HG03457 (cell line): ENCODE results near the gene HINFP.

Experiments
- ATAC-seq: cut with Tn5 transposase; IDR thresholded peaks from one replicate; pipeline ENCODE4 v1.9.1; 2021; ENCODE audit warnings: moderate number of reproducible peaks; ENCODE audit not compliant: unreplicated experiment

Gene HINFP, protein sequence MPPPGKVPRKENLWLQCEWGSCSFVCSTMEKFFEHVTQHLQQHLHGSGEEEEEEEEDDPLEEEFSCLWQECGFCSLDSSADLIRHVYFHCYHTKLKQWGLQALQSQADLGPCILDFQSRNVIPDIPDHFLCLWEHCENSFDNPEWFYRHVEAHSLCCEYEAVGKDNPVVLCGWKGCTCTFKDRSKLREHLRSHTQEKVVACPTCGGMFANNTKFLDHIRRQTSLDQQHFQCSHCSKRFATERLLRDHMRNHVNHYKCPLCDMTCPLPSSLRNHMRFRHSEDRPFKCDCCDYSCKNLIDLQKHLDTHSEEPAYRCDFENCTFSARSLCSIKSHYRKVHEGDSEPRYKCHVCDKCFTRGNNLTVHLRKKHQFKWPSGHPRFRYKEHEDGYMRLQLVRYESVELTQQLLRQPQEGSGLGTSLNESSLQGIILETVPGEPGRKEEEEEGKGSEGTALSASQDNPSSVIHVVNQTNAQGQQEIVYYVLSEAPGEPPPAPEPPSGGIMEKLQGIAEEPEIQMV

DNA sequence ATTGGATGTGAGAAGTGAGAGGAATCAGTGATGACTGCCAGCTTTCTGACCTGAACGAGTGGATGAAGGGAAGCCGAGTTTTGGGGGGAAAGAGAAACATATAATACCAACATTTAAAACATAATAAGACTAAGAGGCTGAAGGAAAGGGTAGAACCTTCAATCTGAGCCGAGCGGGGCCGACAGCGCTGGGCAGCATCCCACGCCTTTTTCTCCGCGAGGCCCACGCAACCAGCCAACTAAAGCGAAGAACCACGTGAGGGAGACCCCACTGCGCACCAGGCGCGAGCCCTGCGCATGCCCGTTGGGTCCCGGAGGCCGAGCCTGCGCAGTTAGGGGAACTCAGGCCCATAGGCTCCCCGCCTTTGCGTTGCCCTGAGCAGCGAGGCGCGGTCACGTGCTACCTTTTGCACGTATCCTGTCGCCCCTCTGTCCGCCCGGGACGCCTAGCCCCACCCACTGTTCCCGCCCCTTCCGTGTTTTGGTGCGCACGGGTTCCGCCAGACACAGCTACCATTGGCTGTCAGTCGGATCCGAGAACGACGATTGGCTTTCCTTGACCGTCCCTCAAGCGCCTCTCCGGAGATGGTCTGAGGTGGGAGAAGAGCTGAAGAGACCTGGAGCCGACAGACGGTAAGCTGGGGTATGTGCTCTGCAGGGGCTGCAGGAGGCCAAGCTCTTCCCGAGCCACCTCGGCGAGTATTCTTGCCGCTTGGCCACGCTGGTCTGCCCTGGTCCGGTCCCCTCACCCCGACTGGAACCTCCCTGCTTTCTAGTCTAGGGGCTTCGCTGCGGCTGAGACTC lies at the start of gene HINFP:
Gene HINFP, plus strand, starts transcription at position 573 of the 803 bp plus-strand sequence. CDS start 5,365 bp downstream, outside the sequence.
- peak; percentile 93 for ATAC-seq

DNA sequence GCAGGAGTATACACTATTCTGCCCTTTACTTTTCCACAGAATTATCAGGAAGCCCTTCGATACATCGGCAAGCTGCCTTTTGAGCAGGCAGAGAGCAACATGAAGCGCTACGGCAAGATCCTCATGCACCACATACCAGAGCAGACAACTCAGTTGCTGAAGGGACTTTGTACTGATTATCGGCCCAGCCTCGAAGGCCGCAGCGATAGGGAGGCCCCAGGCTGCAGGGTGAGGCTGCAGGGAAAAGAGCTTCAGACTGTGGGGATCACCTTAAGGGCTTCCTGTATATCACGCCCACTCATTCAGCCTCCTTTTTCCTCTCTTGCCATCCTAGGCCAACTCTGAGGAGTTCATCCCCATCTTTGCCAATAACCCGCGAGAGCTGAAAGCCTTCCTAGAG lies 43.5 kb upstream of the HINFP start:
- no peak for ATAC-seq

DNA sequence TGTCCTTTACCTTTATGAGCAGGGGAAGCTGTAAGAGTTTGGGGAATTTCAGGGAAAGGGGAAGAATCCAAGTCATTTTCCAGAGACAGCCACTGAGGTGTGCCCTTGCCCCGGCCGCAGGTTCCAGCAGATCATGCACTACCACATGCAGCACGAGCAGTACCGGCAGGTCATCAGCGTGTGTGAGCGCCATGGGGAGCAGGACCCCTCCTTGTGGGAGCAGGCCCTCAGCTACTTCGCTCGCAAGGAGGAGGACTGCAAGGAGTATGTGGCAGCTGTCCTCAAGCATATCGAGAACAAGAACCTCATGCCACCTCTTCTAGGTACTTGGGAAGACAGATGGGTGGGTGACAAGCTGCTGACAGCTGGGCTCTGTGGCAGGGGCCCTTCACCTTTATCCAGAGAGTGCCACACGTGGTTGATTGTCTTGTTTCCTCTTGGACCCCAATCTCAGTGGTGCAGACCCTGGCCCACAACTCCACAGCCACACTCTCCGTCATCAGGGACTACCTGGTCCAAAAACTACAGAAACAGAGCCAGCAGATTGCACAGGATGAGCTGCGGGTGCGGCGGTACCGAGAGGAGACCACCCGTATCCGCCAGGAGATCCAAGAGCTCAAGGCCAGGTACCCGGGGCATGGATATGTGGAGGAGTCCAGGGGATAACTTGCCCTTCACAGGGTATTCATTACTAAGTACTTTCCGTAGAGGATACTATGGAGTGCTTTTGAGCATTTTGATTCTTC lies 42.5 kb upstream of the HINFP start:
- no peak for ATAC-seq

DNA sequence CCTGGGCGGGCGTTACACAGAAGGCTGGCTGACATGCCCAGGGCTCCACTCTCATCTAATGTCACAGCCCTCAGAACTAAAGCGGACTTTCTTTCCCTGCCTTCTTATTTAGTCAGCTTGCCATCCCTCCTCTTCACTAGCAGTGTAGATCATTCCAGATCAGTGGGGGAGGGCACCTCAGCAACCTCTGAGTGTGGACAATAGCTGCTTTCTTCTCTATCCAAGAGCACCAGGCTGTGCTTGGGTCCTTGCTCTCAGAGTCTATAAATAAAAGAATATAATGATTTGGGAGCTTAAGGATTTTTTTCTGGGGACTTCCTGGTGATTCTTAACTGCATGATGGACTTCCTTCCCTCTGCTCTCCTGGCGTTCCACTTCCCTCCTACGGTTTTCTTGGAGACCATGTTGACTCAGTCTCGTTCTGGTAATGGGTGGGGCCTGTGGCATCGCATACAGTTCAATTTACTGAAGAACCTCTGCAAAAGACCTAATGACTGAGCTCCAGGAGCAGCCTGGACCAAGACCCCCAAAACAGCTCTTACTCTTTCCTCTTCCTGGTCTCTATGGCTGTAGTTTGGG lies 39.6 kb upstream of the HINFP start:
- no peak for ATAC-seq

DNA sequence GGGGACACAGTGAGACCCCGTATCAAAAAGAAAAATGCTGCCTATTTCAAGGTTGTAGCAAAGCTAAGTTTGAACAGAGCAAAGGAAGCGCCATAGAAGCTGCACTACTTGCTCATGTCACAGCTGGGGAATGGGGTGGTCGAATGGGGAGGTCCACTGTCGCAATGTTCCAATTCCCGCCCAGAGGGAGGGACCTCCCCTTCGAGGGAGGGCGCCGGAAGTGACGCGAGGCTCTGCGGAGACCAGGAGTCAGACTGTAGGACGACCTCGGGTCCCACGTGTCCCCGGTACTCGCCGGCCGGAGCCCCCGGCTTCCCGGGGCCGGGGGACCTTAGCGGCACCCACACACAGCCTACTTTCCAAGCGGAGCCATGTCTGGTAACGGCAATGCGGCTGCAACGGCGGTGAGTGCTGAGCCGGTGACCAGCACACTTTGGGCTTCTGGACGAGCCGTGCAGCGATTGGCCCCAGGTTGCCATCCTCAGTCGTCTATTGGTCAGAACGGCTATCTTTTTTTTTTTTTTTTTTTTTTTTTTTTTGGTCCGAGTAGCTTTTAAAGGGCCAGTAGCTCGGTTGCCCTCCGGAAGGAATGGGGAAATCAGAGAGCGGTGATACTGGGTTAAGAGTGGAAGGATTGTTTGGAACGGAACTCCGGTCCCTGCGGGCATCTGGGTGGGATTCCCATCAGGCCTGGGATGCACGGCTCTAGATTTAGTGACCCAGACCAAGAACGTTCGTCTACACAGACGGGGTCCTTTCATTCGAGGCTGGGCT lies 36.5 kb upstream of the HINFP start, which contains the start of gene HMBS:
Gene HMBS, plus strand, starts transcription at position 219 of the 774 bp plus-strand sequence. Its CDS starts 153 bp downstream, at position 372.
- peak; percentile 79 for ATAC-seq

DNA sequence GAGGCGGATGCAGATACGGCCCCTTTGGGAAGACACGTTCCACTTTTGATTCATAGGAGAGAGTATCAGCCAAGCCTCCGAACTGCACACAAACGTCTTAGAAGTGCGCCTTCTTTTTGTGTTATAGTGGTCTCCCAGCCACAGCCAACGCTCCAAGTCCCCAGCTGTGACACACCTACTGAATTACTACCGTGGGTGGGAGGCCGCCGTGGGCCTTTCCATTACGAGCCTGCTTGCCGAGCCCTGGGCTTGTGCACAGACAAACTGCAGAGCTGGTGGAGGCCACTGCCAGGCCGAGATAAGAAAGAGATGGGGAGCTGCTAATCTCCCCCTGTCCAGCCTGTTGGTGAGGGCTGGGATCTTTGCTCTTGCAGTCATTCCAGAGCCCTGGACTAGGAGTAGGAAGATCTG lies 35.9 kb upstream of the HINFP start:
- peak; percentile 5 for ATAC-seq

DNA sequence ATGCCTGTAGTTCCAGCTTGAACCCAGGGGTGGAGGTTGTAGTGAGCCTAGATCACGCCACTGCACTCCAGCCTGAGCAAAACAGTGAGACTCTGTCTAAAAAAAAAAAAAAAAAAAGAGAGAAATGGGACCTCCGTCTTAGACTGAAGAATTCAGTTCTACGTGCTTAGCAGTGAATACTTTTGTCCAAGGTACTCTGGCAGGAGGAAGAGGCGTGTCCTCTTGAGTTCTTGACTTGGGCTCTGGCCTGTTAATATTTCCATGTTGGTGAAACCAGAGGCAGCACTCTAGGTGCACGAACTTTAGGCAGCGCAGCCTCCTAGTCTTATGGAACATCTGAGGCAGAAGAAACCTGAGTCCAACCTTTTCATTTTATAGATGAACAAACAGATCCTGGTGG lies 34.3 kb upstream of the HINFP start:
- no peak for ATAC-seq

DNA sequence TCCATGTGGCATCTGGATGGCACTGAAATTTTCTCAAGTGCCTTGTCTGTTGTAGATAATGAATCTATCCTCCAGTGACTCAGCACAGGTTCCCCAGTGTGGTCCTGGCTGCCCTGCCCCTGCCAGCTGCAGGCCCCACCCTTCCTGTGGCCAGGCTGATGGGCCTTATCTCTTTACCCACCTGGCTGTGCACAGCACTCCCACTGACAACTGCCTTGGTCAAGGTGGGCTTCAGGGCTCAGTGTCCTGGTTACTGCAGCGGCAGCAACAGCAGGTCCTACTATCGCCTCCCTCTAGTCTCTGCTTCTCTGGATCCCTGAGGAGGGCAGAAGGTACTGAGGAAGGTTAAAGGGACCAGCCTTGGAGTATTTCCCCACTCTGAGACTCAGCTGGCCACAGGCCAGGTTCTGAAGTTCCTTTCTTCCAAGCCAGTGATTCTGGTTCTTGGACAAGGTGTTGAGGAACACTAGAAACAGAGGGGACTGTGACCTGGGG lies 33.6 kb upstream of the HINFP start:
- no peak for ATAC-seq

DNA sequence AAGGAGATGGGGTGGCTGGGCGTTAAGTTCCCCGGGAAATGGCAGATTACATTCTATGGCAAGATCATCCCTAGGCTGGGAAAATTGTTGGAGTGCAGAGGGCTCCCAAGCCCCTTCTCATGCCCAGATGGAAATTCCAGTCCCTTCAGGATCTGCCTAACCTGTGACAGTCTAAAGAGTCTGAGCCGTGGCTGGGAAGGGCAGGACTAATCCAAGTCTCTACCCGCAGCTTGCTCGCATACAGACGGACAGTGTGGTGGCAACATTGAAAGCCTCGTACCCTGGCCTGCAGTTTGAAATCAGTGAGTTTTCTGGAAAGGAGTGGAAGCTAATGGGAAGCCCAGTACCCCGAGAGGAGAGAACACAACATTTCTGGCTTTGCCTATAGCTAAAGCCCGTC lies 33.0 kb upstream of the HINFP start:
- ATAC-seq: no peak

DNA sequence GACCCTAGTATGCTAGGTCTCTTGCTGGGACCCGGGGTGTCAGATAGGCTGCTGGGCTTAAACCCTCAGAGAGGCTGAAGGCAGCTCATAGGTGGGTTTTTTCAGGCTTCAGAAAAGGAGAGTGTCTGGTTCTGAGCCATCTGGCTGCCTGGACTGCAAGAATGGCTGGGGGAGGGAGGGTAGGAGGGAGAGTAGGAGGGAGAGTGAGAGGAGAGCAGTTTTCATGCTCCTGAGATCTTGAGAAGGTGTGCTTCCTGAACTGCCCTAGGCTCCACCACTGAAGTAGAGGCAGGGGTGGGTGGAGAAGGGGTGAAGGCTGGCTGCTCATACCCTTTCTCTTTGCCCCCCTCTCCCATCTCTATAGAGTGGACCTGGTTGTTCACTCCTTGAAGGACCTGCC lies 32.1 kb upstream of the HINFP start:
- ATAC-seq: no peak

DNA sequence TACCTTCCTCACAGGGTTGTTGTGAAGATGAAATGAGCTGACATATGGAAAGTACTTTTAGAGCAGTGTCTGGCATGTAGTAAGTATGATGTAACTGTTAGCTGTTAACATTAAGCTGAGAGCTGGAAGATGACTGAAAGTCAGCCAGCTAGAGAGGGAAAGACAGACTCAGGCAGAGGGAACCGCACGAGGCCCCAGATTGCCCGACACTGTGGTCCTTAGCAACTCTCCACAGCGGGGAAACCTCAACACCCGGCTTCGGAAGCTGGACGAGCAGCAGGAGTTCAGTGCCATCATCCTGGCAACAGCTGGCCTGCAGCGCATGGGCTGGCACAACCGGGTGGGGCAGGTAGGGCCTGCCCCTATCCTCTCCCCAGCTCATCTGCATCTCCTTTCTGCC lies 30.2 kb upstream of the HINFP start:
- no peak for ATAC-seq

DNA sequence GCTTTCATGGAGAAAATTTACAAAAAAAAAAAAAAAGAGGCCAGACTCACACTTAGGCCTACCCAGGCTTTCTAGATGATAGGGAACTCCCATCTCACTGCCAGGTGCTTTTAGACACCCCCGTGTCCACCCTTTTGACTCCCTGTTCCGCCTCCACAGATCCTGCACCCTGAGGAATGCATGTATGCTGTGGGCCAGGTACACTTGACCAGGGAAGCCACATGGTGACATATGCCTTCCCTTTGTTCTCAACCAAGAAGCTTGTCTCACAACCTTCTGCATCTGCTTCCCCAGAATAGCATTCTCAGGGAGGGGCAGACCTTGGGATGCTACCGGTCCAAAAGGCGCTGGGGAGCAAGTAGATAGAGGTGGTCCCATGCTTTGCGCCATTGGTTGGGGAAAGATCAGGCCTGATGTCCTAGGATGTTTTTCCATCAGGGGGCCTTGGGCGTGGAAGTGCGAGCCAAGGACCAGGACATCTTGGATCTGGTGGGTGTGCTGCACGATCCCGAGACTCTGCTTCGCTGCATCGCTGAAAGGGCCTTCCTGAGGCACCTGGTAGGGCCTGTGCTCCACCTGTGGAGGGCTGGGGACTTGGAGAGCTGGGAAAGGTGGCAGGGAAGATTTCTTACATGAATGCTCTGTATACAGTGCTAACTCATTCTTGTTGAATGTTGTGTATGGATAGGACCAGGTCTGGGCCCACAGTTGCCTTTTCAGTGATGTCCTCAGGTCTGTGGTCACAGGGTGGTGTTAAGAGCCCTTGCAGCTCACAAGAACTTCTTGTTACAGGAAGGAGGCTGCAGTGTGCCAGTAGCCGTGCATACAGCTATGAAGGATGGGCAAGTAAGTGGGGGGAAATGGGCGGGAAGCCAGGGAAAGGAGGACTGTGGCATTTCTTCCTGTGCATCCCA lies 29.2 kb upstream of the HINFP start:
- ATAC-seq: no peak

DNA sequence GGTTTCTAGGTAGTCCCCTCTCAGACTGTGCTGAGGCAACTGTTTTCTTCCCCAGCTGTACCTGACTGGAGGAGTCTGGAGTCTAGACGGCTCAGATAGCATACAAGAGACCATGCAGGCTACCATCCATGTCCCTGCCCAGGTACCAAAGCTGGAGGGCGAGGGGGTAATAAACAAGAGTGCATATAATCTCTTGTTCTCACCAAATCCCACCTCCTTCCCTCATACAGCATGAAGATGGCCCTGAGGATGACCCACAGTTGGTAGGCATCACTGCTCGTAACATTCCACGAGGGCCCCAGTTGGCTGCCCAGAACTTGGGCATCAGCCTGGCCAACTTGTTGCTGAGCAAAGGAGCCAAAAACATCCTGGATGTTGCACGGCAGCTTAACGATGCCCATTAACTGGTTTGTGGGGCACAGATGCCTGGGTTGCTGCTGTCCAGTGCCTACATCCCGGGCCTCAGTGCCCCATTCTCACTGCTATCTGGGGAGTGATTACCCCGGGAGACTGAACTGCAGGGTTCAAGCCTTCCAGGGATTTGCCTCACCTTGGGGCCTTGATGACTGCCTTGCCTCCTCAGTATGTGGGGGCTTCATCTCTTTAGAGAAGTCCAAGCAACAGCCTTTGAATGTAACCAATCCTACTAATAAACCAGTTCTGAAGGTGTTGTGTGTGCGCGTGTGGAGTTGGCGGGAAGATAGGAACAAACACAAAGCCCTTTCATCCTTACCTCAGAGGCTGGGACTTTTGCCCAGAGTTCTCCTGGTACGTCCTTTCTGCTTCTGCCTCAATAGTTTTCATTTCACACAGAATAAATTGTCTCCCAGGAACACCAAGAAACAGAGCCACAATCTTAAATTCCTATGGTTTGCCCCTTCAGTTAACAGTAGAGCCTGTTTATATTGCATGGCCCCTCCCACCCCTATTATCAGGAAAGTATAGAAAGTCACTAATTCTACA lies 28.2 kb upstream of the HINFP start:
- no peak for ATAC-seq

DNA sequence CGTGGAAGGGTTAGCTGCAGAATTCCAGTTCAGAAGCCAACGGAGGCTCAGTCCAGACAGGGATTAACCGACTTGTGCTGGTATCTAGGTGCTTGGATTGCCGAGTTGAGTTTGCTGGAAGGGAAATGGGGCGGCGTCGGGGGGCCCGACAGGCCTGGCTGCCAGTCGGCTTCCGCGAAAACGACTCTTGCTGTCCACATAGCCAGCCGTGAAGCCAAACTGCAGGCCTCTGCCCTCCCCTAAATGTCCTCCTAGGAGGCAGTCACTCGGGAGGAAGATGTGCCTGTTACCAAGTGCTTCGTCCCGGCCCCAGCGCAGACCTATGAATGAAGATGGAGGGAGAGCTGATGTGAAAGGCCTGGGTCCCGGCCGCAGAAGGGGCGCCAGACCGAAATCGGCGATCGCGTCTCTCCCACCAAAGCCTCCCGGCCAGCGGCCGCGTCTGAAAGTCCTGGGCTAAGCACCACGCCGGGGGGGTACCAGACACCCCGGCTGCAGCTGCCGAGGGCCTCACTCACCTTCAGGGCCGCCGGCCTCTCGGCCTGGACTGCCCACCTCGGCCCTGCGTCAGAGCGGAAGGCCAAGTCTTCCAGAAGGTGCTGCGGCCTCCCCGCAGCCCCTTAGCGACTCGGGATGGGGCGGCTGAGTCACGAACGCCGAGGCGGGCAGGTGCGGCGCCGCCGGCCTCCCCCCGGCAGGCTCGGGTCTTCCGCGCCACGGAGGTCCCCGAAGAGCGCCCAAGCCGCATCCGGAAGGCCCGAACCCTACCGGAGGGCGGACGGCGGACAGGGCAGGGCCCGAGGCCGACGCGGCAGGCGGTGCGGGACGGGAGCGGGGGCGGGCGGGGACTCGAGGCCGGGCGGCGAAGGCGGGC lies 27.2 kb upstream of the HINFP start:
- ATAC-seq: peak; percentile 7

DNA sequence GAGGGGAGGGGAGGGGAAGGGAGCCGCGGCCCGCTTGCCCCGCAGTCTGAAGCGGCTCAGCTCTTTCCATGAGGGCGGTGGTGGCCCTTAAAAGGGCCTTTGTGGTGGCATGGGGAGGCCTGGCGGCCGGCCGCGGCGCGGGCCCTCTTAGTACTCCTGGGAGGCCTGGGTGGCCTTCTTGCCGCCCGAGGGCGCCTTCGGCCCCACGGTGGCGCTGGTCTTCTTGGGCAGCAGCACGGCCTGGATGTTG lies 26.6 kb upstream of the HINFP start:
- peak; percentile 17 for ATAC-seq

DNA sequence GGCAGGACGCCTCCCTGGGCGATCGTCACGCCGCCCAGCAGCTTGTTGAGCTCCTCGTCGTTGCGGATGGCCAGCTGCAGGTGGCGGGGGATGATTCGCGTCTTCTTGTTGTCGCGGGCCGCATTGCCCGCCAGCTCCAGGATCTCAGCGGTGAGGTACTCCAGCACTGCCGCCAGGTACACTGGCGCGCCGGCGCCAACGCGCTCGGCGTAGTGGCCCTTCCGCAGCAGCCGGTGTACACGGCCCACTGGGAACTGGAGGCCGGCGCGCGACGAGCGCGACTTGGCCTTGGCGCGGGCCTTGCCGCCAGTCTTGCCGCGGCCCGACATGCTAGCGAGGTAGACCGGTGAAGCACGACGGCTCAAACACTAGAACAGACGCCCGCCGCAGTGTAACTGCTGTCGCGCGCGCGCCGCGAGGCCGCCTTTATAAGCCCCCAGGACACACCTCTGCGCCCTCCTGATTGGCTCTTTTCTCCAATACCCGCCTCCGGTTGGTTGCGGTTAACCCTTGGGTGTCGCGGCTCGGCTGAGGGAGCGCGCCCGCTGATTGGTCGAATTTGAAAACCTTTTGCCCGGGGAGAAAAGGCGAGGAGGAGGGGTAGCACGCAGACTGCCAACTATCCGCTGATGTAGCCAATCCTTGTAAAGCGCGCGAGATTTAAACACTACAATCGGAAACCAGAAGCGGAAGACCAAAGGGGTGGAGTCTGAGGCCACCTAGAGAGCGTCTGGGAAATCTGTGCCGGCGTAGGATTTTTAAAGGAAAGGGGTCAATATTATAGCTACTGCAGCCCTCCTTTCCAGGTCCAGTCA lies 26.1 kb upstream of the HINFP start:
- peak; percentile 68 for ATAC-seq
